ENCODE measurements around the gene FIGN.

DNA sequence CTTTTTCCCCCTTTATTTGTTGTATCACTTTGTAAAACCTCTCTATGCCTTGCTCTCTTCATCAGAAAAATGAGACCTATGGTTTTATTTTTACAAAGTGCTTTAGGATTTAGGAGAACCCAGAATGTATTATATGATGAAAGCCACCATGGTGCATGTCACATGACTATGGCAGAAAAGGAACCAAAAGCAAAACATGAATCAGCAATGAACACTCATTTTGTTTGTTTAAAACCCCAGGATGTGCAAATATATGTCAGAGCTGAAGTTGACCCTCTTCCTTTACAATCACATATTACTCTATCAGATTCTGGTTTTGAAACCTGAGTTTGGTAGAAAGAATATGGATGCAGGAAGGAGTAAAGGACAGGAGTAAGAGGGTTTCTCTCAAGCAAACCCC, 70.0 kb downstream of the FIGN start:
- TF ChIP-seq CTCF (conservative IDR thresholded peaks at IDR 0.05; ENCODE audit: low read depth, low read length) = no peak
- TF ChIP-seq EZH2 (IDR thresholded peaks at IDR 0.05; ENCODE audit: low read length, unreplicated experiment) = no peak
- no peak for TF ChIP-seq EZH2phosphoT487 (IDR thresholded peaks at IDR 0.05; ENCODE audit: borderline replicate concordance, low read length)
